WTC11 (cell line): Measurements from ENCODE around the gene ITIH5. TPM values are rescaled to one million over a fixed set of nuclear protein-coding genes. Genes with fewer than 3 reads are reported as not detected.

ENCODE experiments used
- ATAC-seq: fragments of 200-7000 bp; cut with Tn5 transposase; 2 replicates; pipeline ENCODE4 v1.10.0; 2021; ENCODE audit warnings: mild to moderate bottlenecking, moderate library complexity
- CTCF ChIA-PET: fragments of 300-600 bp; sonication (Branson Sonifier 250); formaldehyde crosslinking; loops from one replicate; lab custom pipeline; 2021; ENCODE audit warnings: antibody characterized with exemption; lab: Charles Lee
- POLR2A ChIA-PET: fragments of 350-600 bp; sonication (Branson Sonifier 250); formaldehyde crosslinking; loops from one replicate; lab custom pipeline; 2021; ENCODE audit warnings: antibody characterized with exemption; lab: Charles Lee
- DNase-seq: peaks from one replicate; pipeline ENCODE4 v3.0.0; 2021; ENCODE audit warnings: low spot score
- H3K27ac Mint-ChIP-seq: 2 replicates; pipeline ENCODE4 v1.8.0; 2021; ENCODE audit warnings: mixed read lengths
- H3K27me3 Mint-ChIP-seq: 2 replicates; pipeline ENCODE4 v1.8.0; 2021; ENCODE audit warnings: low read depth, mild to moderate bottlenecking, moderate library complexity, mixed read lengths
- H3K36me3 Mint-ChIP-seq: 2 replicates; pipeline ENCODE4 v1.8.0; 2021; ENCODE audit warnings: mixed read lengths
- H3K4me1 Mint-ChIP-seq: 2 replicates; pipeline ENCODE4 v1.8.0; 2022; ENCODE audit warnings: mixed read lengths
- H3K4me3 Mint-ChIP-seq: 2 replicates; pipeline ENCODE4 v1.8.0; 2021; ENCODE audit warnings: mild to moderate bottlenecking, moderate library complexity, mixed read lengths
- H3K9me3 Mint-ChIP-seq: 2 replicates; pipeline ENCODE4 v1.8.0; 2021; ENCODE audit warnings: mixed read lengths
- ATF1 ChIP-seq: sonication (generic); formaldehyde crosslinking; IDR thresholded peaks from 2 replicates; pipeline ENCODE4 v1.8.1; 2023; ENCODE audit warnings: mild to moderate bottlenecking, moderate library complexity, missing genetic modification reagents
- ESRRA ChIP-seq: sonication (generic); formaldehyde crosslinking; IDR thresholded peaks from 2 replicates; pipeline ENCODE4 v1.8.1; 2022; ENCODE audit warnings: mild to moderate bottlenecking, missing genetic modification reagents, borderline replicate concordance
- ETV6 ChIP-seq: sonication (generic); formaldehyde crosslinking; IDR thresholded peaks from 2 replicates; pipeline ENCODE4 v1.8.1; 2022; ENCODE audit warnings: mild to moderate bottlenecking, missing genetic modification reagents
- FOXJ3 ChIP-seq: sonication (generic); formaldehyde crosslinking; IDR thresholded peaks from 2 replicates; pipeline ENCODE4 v1.9.0; 2021; ENCODE audit warnings: missing genetic modification reagents, mild to moderate bottlenecking, borderline replicate concordance
- GTF2I ChIP-seq: fragments of 250-450 bp; sonication (Bioruptor Pico); conservative IDR thresholded peaks from 2 replicates; pipeline ENCODE4 v1.4.0; 2021; ENCODE audit warnings: mild to moderate bottlenecking
- MYBL2 ChIP-seq: sonication (generic); formaldehyde crosslinking; IDR thresholded peaks from 2 replicates; pipeline ENCODE4 v1.8.1; 2023; ENCODE audit warnings: mild to moderate bottlenecking, moderate library complexity, missing genetic modification reagents
- NFATC4 ChIP-seq: fragments of 250-450 bp; sonication (Bioruptor Pico); IDR thresholded peaks from 2 replicates; pipeline ENCODE4 v1.9.0; 2021; ENCODE audit warnings: mild to moderate bottlenecking
- SMAD3 ChIP-seq: sonication (generic); formaldehyde crosslinking; IDR thresholded peaks from 2 replicates; pipeline ENCODE4 v1.8.0; 2022; ENCODE audit warnings: missing genetic modification reagents, mild to moderate bottlenecking, borderline replicate concordance
- TCF7 ChIP-seq: sonication (generic); formaldehyde crosslinking; IDR thresholded peaks from 2 replicates; pipeline ENCODE4 v1.8.0; 2022; ENCODE audit warnings: mild to moderate bottlenecking, low read depth, missing genetic modification reagents, moderate library complexity
- TEAD1 ChIP-seq: sonication (generic); formaldehyde crosslinking; IDR thresholded peaks from 2 replicates; pipeline ENCODE4 v1.8.0; 2022; ENCODE audit warnings: mild to moderate bottlenecking, missing genetic modification reagents
- ZNF232 ChIP-seq: sonication (generic); formaldehyde crosslinking; IDR thresholded peaks from 2 replicates; pipeline ENCODE4 v1.8.0; 2022; ENCODE audit warnings: mild to moderate bottlenecking, missing genetic modification reagents
- total RNA-seq: library from RNA; stranded (reverse); gene quantifications from 3 replicates; pipeline ENCODE4 v1.2.3, GENCODE V29; 2021
- TF ChIP-seq, protein P1 (sequence below): sonication (generic); formaldehyde crosslinking; IDR thresholded peaks from 2 replicates; pipeline ENCODE4 v1.8.0; 2023; ENCODE audit warnings: mild to moderate bottlenecking, missing genetic modification reagents
- TF ChIP-seq, protein P2 (sequence below): sonication (generic); formaldehyde crosslinking; IDR thresholded peaks from 2 replicates; pipeline ENCODE4 v1.8.1; 2022; ENCODE audit warnings: missing genetic modification reagents, borderline replicate concordance
- TF ChIP-seq, protein P3 (sequence below): fragments of 250-450 bp; sonication (Bioruptor Pico); IDR thresholded peaks from 2 replicates; pipeline ENCODE4 v1.9.0; 2021; ENCODE audit warnings: mild to moderate bottlenecking
- TF ChIP-seq, protein P4 (sequence below): fragments of 250-450 bp; sonication (Bioruptor Pico); IDR thresholded peaks from 2 replicates; pipeline ENCODE4 v1.8.0; 2021; ENCODE audit warnings: mild to moderate bottlenecking
- TF ChIP-seq, protein P5 (sequence below): sonication (generic); formaldehyde crosslinking; IDR thresholded peaks from 2 replicates; pipeline ENCODE4 v1.8.1; 2023; ENCODE audit warnings: mild to moderate bottlenecking, missing genetic modification reagents, moderate library complexity
- TF ChIP-seq, protein P6 (sequence below): fragments of 200-600 bp; IDR thresholded peaks from 2 replicates; pipeline ENCODE4 v1.8.0; 2022; ENCODE audit warnings: antibody characterized with exemption
- TF ChIP-seq, protein P7 (sequence below): sonication (generic); formaldehyde crosslinking; IDR thresholded peaks from 2 replicates; pipeline ENCODE4 v1.8.0; 2022; ENCODE audit warnings: missing genetic modification reagents
- TF ChIP-seq, protein P8 (sequence below): fragments of 250-450 bp; sonication (Bioruptor Pico); IDR thresholded peaks from 2 replicates; pipeline ENCODE4 v1.9.0; 2021; ENCODE audit warnings: moderate library complexity, mild to moderate bottlenecking, inconsistent platforms, borderline replicate concordance

The ITIH5 gene
- total RNA-seq, 1 experiment from 2014 or later, result 3.1 TPM

DNA sequence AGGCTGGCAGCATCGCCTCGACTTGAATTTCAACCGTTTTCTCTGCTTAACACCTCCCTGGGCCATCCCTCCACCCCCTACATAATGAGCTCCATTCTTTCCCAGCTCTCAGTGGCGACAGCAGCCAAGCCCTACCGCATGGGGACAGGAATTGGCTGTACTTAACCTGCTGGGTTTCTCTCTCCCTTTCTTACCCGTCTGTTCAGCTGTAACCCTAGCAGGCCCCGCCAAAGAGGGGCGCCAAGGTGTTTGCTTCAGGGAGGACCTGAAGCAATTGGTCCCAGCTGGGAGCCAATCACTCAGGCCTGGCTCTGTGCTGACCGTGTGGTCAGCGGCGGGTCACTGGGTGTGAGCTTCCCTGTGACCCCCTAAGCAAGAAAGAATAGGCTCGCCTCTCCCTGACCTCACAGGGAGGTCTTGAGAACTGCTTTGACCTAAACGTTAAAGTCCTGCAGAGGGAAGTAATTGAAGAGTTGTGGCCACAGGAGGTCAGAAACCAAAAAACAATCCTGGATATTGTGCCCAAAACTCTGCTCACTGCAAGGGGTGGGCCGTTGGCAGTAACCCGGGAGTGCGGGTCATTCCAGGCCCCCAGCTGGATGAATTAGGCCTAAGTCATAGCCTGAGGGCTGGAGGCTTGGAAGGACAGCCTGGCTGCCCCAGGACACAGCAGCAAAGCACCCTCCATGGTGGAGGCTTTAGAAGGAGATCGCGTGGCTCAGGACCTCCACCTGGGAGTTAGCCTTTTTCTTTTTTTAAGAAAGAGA is 114.6 kb downstream of the ITIH5 start:
- H3K4me3 Mint-ChIP-seq, result no peak overlapping the region
- DNase-seq (peak; percentile 38), ATAC-seq (peak; percentile 93)
- no peak for TF ChIP-seq FOXJ3 (CRISPR knock-in tag)
- TF ChIP-seq, protein P1, sequence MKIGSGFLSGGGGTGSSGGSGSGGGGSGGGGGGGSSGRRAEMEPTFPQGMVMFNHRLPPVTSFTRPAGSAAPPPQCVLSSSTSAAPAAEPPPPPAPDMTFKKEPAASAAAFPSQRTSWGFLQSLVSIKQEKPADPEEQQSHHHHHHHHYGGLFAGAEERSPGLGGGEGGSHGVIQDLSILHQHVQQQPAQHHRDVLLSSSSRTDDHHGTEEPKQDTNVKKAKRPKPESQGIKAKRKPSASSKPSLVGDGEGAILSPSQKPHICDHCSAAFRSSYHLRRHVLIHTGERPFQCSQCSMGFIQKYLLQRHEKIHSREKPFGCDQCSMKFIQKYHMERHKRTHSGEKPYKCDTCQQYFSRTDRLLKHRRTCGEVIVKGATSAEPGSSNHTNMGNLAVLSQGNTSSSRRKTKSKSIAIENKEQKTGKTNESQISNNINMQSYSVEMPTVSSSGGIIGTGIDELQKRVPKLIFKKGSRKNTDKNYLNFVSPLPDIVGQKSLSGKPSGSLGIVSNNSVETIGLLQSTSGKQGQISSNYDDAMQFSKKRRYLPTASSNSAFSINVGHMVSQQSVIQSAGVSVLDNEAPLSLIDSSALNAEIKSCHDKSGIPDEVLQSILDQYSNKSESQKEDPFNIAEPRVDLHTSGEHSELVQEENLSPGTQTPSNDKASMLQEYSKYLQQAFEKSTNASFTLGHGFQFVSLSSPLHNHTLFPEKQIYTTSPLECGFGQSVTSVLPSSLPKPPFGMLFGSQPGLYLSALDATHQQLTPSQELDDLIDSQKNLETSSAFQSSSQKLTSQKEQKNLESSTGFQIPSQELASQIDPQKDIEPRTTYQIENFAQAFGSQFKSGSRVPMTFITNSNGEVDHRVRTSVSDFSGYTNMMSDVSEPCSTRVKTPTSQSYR (CRISPR knock-in tag), result no peak
- TF ChIP-seq, protein P2, sequence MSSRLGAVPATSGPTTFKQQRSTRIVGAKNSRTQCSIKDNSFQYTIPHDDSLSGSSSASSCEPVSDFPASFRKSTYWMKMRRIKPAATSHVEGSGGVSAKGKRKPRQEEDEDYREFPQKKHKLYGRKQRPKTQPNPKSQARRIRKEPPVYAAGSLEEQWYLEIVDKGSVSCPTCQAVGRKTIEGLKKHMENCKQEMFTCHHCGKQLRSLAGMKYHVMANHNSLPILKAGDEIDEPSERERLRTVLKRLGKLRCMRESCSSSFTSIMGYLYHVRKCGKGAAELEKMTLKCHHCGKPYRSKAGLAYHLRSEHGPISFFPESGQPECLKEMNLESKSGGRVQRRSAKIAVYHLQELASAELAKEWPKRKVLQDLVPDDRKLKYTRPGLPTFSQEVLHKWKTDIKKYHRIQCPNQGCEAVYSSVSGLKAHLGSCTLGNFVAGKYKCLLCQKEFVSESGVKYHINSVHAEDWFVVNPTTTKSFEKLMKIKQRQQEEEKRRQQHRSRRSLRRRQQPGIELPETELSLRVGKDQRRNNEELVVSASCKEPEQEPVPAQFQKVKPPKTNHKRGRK (CRISPR knock-in tag), result no peak
- no peak for TF ChIP-seq TEAD1 (CRISPR knock-in tag)
- TF ChIP-seq, protein P3, sequence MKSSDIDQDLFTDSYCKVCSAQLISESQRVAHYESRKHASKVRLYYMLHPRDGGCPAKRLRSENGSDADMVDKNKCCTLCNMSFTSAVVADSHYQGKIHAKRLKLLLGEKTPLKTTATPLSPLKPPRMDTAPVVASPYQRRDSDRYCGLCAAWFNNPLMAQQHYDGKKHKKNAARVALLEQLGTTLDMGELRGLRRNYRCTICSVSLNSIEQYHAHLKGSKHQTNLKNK (CRISPR knock-in tag), result no peak
- TF ChIP-seq ESRRA, result no peak
- TF ChIP-seq ETV6 (CRISPR knock-in tag), result no peak
- no peak for TF ChIP-seq TCF7
- TF ChIP-seq, protein P4, sequence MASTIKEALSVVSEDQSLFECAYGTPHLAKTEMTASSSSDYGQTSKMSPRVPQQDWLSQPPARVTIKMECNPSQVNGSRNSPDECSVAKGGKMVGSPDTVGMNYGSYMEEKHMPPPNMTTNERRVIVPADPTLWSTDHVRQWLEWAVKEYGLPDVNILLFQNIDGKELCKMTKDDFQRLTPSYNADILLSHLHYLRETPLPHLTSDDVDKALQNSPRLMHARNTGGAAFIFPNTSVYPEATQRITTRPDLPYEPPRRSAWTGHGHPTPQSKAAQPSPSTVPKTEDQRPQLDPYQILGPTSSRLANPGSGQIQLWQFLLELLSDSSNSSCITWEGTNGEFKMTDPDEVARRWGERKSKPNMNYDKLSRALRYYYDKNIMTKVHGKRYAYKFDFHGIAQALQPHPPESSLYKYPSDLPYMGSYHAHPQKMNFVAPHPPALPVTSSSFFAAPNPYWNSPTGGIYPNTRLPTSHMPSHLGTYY (CRISPR knock-in tag), result no peak
- no peak for TF ChIP-seq GTF2I (CRISPR knock-in tag)
- TF ChIP-seq, protein P5, sequence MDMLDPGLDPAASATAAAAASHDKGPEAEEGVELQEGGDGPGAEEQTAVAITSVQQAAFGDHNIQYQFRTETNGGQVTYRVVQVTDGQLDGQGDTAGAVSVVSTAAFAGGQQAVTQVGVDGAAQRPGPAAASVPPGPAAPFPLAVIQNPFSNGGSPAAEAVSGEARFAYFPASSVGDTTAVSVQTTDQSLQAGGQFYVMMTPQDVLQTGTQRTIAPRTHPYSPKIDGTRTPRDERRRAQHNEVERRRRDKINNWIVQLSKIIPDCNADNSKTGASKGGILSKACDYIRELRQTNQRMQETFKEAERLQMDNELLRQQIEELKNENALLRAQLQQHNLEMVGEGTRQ (CRISPR knock-in tag), result no peak
- TF ChIP-seq, protein P6, sequence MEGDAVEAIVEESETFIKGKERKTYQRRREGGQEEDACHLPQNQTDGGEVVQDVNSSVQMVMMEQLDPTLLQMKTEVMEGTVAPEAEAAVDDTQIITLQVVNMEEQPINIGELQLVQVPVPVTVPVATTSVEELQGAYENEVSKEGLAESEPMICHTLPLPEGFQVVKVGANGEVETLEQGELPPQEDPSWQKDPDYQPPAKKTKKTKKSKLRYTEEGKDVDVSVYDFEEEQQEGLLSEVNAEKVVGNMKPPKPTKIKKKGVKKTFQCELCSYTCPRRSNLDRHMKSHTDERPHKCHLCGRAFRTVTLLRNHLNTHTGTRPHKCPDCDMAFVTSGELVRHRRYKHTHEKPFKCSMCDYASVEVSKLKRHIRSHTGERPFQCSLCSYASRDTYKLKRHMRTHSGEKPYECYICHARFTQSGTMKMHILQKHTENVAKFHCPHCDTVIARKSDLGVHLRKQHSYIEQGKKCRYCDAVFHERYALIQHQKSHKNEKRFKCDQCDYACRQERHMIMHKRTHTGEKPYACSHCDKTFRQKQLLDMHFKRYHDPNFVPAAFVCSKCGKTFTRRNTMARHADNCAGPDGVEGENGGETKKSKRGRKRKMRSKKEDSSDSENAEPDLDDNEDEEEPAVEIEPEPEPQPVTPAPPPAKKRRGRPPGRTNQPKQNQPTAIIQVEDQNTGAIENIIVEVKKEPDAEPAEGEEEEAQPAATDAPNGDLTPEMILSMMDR, result no peak
- TF ChIP-seq MYBL2, result no peak
- TF ChIP-seq, protein P7, sequence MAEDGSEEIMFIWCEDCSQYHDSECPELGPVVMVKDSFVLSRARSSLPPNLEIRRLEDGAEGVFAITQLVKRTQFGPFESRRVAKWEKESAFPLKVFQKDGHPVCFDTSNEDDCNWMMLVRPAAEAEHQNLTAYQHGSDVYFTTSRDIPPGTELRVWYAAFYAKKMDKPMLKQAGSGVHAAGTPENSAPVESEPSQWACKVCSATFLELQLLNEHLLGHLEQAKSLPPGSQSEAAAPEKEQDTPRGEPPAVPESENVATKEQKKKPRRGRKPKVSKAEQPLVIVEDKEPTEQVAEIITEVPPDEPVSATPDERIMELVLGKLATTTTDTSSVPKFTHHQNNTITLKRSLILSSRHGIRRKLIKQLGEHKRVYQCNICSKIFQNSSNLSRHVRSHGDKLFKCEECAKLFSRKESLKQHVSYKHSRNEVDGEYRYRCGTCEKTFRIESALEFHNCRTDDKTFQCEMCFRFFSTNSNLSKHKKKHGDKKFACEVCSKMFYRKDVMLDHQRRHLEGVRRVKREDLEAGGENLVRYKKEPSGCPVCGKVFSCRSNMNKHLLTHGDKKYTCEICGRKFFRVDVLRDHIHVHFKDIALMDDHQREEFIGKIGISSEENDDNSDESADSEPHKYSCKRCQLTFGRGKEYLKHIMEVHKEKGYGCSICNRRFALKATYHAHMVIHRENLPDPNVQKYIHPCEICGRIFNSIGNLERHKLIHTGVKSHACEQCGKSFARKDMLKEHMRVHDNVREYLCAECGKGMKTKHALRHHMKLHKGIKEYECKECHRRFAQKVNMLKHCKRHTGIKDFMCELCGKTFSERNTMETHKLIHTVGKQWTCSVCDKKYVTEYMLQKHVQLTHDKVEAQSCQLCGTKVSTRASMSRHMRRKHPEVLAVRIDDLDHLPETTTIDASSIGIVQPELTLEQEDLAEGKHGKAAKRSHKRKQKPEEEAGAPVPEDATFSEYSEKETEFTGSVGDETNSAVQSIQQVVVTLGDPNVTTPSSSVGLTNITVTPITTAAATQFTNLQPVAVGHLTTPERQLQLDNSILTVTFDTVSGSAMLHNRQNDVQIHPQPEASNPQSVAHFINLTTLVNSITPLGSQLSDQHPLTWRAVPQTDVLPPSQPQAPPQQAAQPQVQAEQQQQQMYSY (CRISPR knock-in tag), result no peak
- no peak for TF ChIP-seq ATF1 (CRISPR knock-in tag)
- TF ChIP-seq, protein P8, sequence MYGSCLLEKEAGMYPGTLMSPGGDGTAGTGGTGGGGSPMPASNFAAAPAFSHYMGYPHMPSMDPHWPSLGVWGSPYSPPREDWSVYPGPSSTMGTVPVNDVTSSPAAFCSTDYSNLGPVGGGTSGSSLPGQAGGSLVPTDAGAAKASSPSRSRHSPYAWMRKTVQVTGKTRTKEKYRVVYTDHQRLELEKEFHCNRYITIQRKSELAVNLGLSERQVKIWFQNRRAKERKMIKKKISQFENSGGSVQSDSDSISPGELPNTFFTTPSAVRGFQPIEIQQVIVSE, result no peak
- no peak for TF ChIP-seq NFATC4 (CRISPR knock-in tag)
- no peak for TF ChIP-seq ZNF232 (CRISPR knock-in tag)
- no peak for TF ChIP-seq SMAD3 (CRISPR knock-in tag)
- peaks cover 11% of the 10 kb centered on the region for H3K4me1 Mint-ChIP-seq
- no peaks in the 10 kb centered on the region; the same call in 1 of the 2 replicates for H3K27me3 Mint-ChIP-seq
- no peaks in the 10 kb centered on the region for H3K9me3 Mint-ChIP-seq
- POLR2A ChIA-PET, result interaction anchor here (1.3 kb wide), 1 partner anchor 141 kb away, joined by 3 read pairs; the partner anchor contains the start of gene SFMBT2
- peak overlapping the region; percentile 58; the same call in 1 of the 2 replicates for H3K27ac Mint-ChIP-seq
- CTCF ChIA-PET, result interaction anchor here (0.9 to 1.0 kb wide), 4 partner anchors 9 to 135 kb away, joined by 3 to 8 read pairs (median 6); no protein-coding TSS in a partner anchor
- no peaks in the 10 kb centered on the region for H3K36me3 Mint-ChIP-seq
